ENCODE data around the gene LRMDA. TPM values are rescaled to one million over a fixed set of nuclear protein-coding genes. Genes with fewer than 3 reads are reported as not detected.

Gene LRMDA
- total RNA-seq, 2 donors from 2014 or later: not detected

GRCh38 chr10:76205361-76205760 is 773.9 kb downstream of the LRMDA start:
- Mint-ChIP-seq H3K36me3 (no peaks in the 10 kb centered on the region), H3K27ac (no peak overlapping the region), H3K9me3 (peaks cover 4 to 6% of the 10 kb centered on the region in 2 donors)
- no peak for ATAC-seq
- no peak for DNase-seq (ENCODE audit: low spot score in 2 of 2)

GRCh38 chr10:76206797-76207352 is 775.5 kb downstream of the LRMDA start:
- Mint-ChIP-seq H3K27ac (no peak overlapping the region), H3K9me3 (peaks cover 6 to 8% of the 10 kb centered on the region in 2 donors), H3K36me3 (no peaks in the 10 kb centered on the region)
- ATAC-seq: peak in 1 of 2 donors; percentile 44
- DNase-seq (ENCODE audit: low spot score in 2 of 2): no peak

DNA sequence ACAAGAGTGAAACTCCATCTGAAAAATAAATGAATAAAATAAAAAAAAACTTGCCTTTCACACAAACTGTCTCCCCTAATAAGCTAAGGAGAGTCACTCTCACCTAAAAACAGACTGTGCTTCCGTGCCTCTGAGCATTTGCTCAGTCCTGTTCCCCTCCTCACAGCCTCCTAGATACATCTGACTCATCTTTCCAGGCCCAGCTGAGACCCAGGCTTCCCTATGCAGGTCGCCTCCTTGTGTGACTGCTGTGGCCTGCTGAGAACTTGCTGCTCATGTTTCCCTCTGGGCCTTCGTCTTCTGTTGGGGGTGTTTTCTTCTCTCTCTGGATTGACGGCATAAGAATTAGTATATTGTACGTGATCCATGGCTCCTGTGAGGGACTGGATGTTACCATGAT is 777.7 kb downstream of the LRMDA start:
- ATAC-seq (no peak), DNase-seq (ENCODE audit: low spot score in 2 of 2) (no peak)
- H3K27ac Mint-ChIP-seq: no peak overlapping the region
- peaks cover 6 to 8% of the 10 kb centered on the region in 2 donors for H3K9me3 Mint-ChIP-seq
- no peaks in the 10 kb centered on the region for H3K36me3 Mint-ChIP-seq

- Mint-ChIP-seq H3K27ac (no peak overlapping the region), H3K36me3 (no peaks in the 10 kb centered on the region), H3K9me3 (peaks cover 6 to 8% of the 10 kb centered on the region in 2 donors)
- no peak for ATAC-seq
- DNase-seq (ENCODE audit: low spot score in 2 of 2): no peak
These were observed 778.8 kb downstream of the LRMDA start for GRCh38 chr10:76210211-76210610.

GRCh38 chr10:76211691-76212090 is 780.3 kb downstream of the LRMDA start:
- no peak overlapping the region for H3K27ac Mint-ChIP-seq
- ATAC-seq: no peak
- DNase-seq (ENCODE audit: low spot score in 2 of 2): no peak

DNA sequence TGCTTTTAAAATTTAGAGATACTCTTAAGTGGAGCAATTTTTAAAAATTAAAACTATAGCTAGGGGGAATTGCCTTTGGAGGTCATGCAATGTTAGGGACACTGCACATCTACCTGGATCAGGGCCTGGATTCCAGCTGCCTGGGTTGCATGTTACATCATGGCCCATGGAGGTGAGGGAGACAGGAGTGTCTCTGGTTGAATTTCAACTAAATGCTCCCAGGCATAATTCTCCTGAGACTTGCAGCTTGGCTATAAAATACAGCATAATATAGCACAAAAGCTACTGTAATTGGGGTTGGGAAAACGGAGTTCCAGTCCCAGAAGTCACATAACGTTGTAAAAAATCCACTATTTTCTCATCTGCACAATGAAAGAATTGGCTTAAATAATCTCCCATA is 782.5 kb downstream of the LRMDA start:
- peaks cover 8 to 9% of the 10 kb centered on the region in 2 donors for H3K9me3 Mint-ChIP-seq
- no peak overlapping the region for H3K27ac Mint-ChIP-seq
- no peak for DNase-seq (ENCODE audit: low spot score in 2 of 2)
- H3K36me3 Mint-ChIP-seq: no peaks in the 10 kb centered on the region
- no peak for ATAC-seq

More at GRCh38 chr10:76211691-76212090, 780.3 kb downstream of the LRMDA start:
- Mint-ChIP-seq H3K9me3 (peaks cover 6 to 8% of the 10 kb centered on the region in 2 donors), H3K36me3 (no peaks in the 10 kb centered on the region)

DNA sequence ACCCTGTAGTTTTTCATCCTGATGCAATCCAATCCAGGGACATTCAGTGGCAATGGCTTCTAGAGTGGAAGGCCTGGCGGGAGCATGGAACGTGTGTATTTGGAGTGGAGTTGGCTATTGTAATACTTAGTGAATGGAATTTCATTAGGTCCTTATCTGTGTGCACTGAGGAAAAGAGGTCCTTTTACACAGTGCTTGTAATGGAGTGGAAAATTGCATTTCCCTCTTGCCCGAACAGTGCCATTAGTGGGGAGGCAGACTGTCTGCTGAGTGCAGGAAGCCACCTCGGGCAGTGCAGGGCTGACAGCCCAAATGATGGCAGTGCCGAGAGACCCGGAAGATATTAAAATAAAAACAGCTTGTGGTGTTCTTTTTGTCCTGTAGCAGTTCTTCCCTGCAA is 786.6 kb downstream of the LRMDA start:
- Mint-ChIP-seq H3K27ac (no peak overlapping the region), H3K9me3 (peaks cover 3 to 4% of the 10 kb centered on the region in 2 donors), H3K36me3 (peaks cover 0 to 4% of the 10 kb centered on the region in 2 donors)
- ATAC-seq (no peak), DNase-seq (ENCODE audit: low spot score in 2 of 2) (no peak)

- H3K36me3 Mint-ChIP-seq: no peaks in the 10 kb centered on the region
- no peak for ATAC-seq
- H3K9me3 Mint-ChIP-seq: peaks cover 5% of the 10 kb centered on the region in 2 donors
- no peak for DNase-seq (ENCODE audit: low spot score in 2 of 2)
- H3K27ac Mint-ChIP-seq: no peak overlapping the region
These were observed 797.9 kb downstream of the LRMDA start for GRCh38 chr10:76229341-76229740.

- Mint-ChIP-seq H3K9me3 (peaks cover 3% of the 10 kb centered on the region in 2 donors), H3K36me3 (no peaks in the 10 kb centered on the region), H3K27ac (no peak overlapping the region)
- DNase-seq (ENCODE audit: low spot score in 2 of 2): no peak
- no peak for ATAC-seq
These were observed 799.5 kb downstream of the LRMDA start for GRCh38 chr10:76230921-76231285.

GRCh38 chr10:76231286-76231934 is 800.0 kb downstream of the LRMDA start:
- ATAC-seq (no peak), DNase-seq (ENCODE audit: low spot score in 2 of 2) (no peak)
- Mint-ChIP-seq H3K9me3 (no peaks in the 10 kb centered on the region), H3K36me3 (no peaks in the 10 kb centered on the region), H3K27ac (no peak overlapping the region)

DNA sequence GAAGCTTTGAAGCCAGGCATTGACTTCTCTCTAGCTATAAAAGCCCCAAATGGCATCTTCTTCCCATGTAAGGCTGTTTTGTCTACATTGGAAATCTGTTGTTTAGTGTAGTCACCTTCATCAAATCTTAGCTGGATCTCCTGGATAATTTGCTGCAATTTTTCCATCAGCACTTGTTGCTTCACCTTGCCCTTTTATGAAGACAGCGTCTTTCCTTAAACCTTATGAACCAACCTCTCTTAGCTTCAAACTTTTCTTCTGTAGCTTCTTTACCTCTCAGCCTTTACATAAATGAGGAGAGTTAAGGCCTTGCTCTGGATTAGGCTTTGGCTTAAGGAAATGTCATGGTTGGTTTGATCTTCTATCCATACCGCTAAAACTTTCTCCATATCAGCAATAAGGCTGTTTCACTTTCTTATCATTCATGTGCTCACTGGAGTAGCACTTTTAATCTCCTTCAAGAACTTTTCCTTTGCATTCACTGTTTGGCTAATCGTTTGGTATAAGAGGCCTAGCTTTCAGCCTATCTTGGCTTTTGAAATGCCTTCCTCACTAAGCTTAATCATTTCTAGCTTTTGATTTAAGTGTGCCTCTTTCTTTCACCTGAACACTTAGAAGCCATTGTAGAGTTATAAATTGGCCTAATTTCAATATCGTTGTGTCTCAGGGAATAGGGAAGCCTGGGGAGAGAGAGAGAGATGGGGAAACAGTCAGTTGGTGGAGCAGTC is 803.2 kb downstream of the LRMDA start:
- Mint-ChIP-seq H3K36me3 (no peaks in the 10 kb centered on the region), H3K9me3 (peaks cover 0 to 3% of the 10 kb centered on the region in 2 donors), H3K27ac (no peak overlapping the region)
- no peak for DNase-seq (ENCODE audit: low spot score in 2 of 2)
- ATAC-seq: peak in 1 of 2 donors; percentile 41

DNA sequence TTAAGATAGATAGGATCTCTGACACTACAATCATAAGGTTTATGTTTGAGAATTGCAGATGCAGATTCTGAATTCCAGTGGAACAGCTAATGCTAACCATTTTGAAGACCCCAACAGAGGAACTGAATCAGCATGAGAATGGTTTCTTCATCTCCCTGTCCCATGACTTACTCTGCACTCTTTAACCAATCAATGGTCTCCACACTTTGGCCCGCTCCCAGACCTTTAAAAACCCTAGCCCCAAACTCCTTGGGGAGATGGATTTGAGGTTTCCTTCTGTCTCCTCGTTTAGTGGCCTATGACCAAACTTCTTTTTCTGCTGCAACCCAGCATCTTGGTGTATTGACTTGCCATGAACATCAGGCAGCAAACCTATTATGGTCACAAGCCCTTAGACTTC is 804.9 kb downstream of the LRMDA start:
- DNase-seq (ENCODE audit: low spot score in 2 of 2) (no peak), ATAC-seq (no peak)
- Mint-ChIP-seq H3K36me3 (no peaks in the 10 kb centered on the region), H3K27ac (no peak overlapping the region), H3K9me3 (peaks cover 0 to 3% of the 10 kb centered on the region in 2 donors)

DNA sequence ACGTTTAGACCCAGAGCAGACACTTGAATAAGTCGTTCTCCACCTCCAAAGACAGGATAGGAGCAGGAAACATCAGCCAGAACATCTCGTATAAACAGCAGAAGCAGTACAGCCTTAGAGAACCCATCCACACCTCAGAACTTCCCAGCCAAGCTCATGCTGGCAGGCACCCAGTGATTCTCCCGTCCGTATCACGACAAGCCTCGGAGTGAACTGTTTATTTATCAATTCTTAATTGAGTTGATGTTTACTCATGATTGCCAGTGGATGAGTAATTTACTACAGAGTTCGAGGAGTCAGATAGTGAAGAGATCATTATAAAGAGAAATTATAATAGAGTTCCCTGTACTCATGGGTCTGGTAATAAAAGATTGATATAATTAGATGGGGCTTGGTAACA is 811.5 kb downstream of the LRMDA start:
- no peak overlapping the region for H3K27ac Mint-ChIP-seq
- ATAC-seq (no peak), DNase-seq (ENCODE audit: low spot score in 2 of 2) (no peak)
- H3K9me3 Mint-ChIP-seq: peaks cover 0 to 3% of the 10 kb centered on the region in 2 donors
- H3K36me3 Mint-ChIP-seq: no peaks in the 10 kb centered on the region

GRCh38 chr10:76244061-76244686 is 812.8 kb downstream of the LRMDA start:
- no peaks in the 10 kb centered on the region for H3K36me3 Mint-ChIP-seq
- no peak overlapping the region for H3K27ac Mint-ChIP-seq
- DNase-seq (ENCODE audit: low spot score in 2 of 2): no peak
- no peak for ATAC-seq
- peaks cover 0 to 3% of the 10 kb centered on the region in 2 donors for H3K9me3 Mint-ChIP-seq

DNA sequence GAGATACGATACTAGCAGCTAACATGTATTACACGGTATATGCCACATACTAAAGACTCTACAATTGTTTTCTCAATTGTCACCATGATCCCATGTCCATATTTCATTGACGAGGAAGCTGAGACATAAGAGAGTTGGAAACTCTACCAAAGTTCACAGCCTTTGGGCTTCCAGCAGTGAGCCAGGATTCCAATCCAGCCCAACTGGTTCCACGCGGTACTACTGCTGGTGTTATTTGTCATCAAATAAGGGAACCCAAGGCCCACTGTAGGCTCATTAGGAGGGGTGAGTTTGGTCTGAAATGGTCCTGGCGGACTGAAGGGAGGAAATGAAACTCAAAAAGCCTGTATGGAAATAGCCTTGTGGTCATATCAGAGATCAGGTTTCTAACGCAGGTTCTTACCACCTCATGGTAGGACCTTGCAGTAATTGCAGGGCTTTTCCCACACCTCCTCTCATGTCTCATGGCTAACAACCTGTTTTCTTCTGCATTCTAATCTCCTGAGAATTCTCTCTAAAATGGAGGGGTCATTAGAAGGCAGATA is 814.6 kb downstream of the LRMDA start:
- Mint-ChIP-seq H3K9me3 (no peaks in the 10 kb centered on the region), H3K36me3 (no peaks in the 10 kb centered on the region), H3K27ac (no peak overlapping the region)
- no peak for ATAC-seq
- DNase-seq (ENCODE audit: low spot score in 2 of 2): no peak

DNA sequence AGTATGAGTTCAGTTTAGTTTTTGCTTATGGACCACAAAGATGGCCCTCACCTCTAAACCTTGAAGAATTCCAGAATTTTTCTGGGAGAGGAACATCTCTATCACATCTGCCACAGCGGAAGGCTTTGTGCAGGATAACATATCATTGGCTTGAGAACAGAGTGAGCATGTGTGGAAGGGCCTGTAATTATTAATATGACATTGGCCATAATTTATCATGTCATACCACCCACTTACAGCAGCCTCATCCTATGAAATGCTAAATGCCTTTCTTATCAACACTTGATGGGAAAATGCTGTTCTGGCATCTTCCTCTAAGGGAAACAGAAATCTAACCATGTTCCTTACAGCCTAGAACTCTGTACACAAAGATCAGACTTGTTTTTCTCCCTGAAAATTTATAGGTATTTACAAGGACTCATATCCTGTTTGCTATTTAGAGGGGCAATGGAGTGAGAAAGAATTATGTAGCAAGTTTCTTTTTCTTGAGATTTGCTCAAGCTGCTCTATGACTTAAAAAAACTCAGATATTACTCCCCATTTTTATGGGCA is 817.3 kb downstream of the LRMDA start:
- no peak overlapping the region for H3K27ac Mint-ChIP-seq
- no peaks in the 10 kb centered on the region for H3K9me3 Mint-ChIP-seq
- DNase-seq (ENCODE audit: low spot score in 2 of 2): no peak
- no peak for ATAC-seq
- no peaks in the 10 kb centered on the region for H3K36me3 Mint-ChIP-seq
